ENCODE measurements around the gene C2CD2L.
"Not testable (repeated sequence)": the region's sequence is repeated elsewhere in the genome, so short reads cannot be mapped to it uniquely, and the experiment has no call there.

The C2CD2L gene

GRCh38 chr11:119106564-119107537 lies at the start of gene C2CD2L:
TSS of gene C2CD2L (plus strand) at chr11:119107344. CDS start at chr11:119107742, 398 bp downstream.
- Histone ChIP-seq H3K27me3 (ENCODE audit: control insufficient read depth in 5 of 5, insufficient read depth in 4 of 5, low read length in 5 of 5) (no peaks in the 10 kb centered on the region), H3K4me1 (ENCODE audit: control insufficient read depth in 5 of 5, insufficient read depth in 5 of 5, low read length in 5 of 5) (peaks cover 12 to 48% (median 42%) of the 10 kb centered on the region in 5 donors), H3K9me3 (ENCODE audit: control insufficient read depth in 5 of 5, low read length in 5 of 5) (no peaks in the 10 kb centered on the region), H3K27ac (ENCODE audit: low read depth, low read length) (peak within 1 kb of the TSS; percentile 50), H3K9ac (ENCODE audit: low read length in 5 of 5) (peak within 1 kb of the TSS; percentile 63 to 81 (median 73)), H3K36me3 (ENCODE audit: control insufficient read depth in 5 of 5, insufficient read depth in 5 of 5, low read length in 5 of 5) (peaks cover 0 to 18% (median 16%) of the 10 kb centered on the region in 5 donors), H3K4me3 (ENCODE audit: low read depth in 1 of 5, low read length in 5 of 5) (peak within 1 kb of the TSS; percentile 65 to 85 (median 83))

DNA sequence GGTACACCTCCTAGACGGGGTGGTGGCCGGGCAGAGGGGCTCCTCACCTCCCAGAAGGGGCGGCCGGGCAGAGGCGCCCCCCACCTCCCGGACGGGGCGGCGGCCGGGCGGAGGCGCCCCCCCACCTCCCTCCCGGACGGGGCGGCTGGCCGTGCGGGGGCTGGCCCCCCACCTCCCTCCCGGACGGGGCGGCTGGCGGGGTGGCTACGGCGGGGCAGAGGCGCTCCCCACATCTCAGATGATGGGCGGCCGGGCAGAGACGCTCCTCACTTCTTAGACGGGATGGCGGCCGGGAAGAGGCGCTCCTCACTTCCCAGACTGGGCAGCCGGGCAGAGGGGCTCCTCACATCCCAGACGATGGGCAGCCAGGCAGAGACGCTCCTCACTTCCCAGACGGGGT lies 48.0 kb upstream of the C2CD2L start:
- H3K4me3 ChIP-seq (ENCODE audit: low read depth in 1 of 5, low read length in 5 of 5); H3K9ac ChIP-seq (ENCODE audit: low read length in 5 of 5); H3K27ac ChIP-seq (ENCODE audit: low read depth, low read length); H3K27me3 ChIP-seq (ENCODE audit: control insufficient read depth in 5 of 5, insufficient read depth in 4 of 5, low read length in 5 of 5); H3K9me3 ChIP-seq (ENCODE audit: control insufficient read depth in 5 of 5, low read length in 5 of 5): not testable (repeated sequence)
- H3K36me3 ChIP-seq (ENCODE audit: control insufficient read depth in 5 of 5, insufficient read depth in 5 of 5, low read length in 5 of 5) = peaks cover 0 to 14% (median 12%) of the 10 kb centered on the region in 5 donors
- peaks cover 6 to 26% (median 24%) of the 10 kb centered on the region in 5 donors for H3K4me1 ChIP-seq (ENCODE audit: control insufficient read depth in 5 of 5, insufficient read depth in 5 of 5, low read length in 5 of 5)

DNA sequence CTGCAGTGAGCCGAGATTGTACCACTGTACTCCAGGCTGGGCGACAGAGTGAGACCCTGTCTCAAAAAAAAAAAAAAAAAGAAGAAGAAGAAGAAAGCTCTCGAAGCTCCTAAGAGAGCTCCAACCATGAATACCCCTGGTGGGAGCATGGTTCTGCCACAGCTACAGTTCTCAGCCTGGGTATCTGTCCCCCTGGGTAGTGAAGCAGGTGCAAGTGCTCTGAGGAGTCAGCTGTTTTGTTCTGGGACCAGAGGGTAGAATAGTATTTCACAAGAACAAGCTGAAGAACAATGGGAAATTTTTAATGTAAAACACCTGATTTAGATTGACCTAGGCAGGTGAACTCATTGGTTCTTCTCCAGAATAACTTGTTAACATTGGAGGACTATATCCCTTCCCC lies 45.9 kb upstream of the C2CD2L start:
- Histone ChIP-seq H3K36me3 (ENCODE audit: control insufficient read depth in 5 of 5, insufficient read depth in 5 of 5, low read length in 5 of 5) (no peaks in the 10 kb centered on the region), H3K4me3 (ENCODE audit: low read depth in 1 of 5, low read length in 5 of 5) (no peak overlapping the region), H3K9ac (ENCODE audit: low read length in 5 of 5) (no peak overlapping the region), H3K9me3 (ENCODE audit: control insufficient read depth in 5 of 5, low read length in 5 of 5) (no peaks in the 10 kb centered on the region), H3K27ac (ENCODE audit: low read depth, low read length) (no peak overlapping the region), H3K27me3 (ENCODE audit: control insufficient read depth in 5 of 5, insufficient read depth in 4 of 5, low read length in 5 of 5) (no peaks in the 10 kb centered on the region), H3K4me1 (ENCODE audit: control insufficient read depth in 5 of 5, insufficient read depth in 5 of 5, low read length in 5 of 5) (peaks cover 0 to 25% (median 15%) of the 10 kb centered on the region in 5 donors)

DNA sequence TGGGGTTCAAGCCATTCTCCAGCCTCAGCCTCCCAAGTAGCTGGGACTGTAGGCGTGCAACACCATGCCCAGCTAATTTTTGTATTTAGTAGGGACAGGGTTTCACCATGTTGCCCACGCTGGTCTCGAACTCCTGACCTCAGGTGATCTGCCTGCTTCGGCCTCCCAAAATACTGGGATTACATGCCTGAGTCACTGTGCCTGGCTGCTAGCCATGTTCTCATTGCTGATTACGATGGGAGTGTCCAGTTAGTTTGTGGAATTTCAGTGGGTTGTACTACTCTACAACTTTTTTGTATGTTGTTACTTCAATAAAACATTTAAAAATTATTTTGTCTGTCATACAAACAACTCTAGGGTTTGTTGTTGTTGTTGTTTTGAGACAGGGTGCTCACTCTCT lies 44.4 kb upstream of the C2CD2L start:
- H3K4me3 ChIP-seq (ENCODE audit: low read depth in 1 of 5, low read length in 5 of 5) = no peak overlapping the region
- no peak overlapping the region for H3K9ac ChIP-seq (ENCODE audit: low read length in 5 of 5)
- H3K9me3 ChIP-seq (ENCODE audit: control insufficient read depth in 5 of 5, low read length in 5 of 5) = no peaks in the 10 kb centered on the region
- H3K27ac ChIP-seq (ENCODE audit: low read depth, low read length) = no peak overlapping the region
- H3K4me1 ChIP-seq (ENCODE audit: control insufficient read depth in 5 of 5, insufficient read depth in 5 of 5, low read length in 5 of 5) = peaks cover 0 to 24% (median 17%) of the 10 kb centered on the region in 5 donors
- no peaks in the 10 kb centered on the region for H3K36me3 ChIP-seq (ENCODE audit: control insufficient read depth in 5 of 5, insufficient read depth in 5 of 5, low read length in 5 of 5)
- H3K27me3 ChIP-seq (ENCODE audit: control insufficient read depth in 5 of 5, insufficient read depth in 4 of 5, low read length in 5 of 5) = no peaks in the 10 kb centered on the region

DNA sequence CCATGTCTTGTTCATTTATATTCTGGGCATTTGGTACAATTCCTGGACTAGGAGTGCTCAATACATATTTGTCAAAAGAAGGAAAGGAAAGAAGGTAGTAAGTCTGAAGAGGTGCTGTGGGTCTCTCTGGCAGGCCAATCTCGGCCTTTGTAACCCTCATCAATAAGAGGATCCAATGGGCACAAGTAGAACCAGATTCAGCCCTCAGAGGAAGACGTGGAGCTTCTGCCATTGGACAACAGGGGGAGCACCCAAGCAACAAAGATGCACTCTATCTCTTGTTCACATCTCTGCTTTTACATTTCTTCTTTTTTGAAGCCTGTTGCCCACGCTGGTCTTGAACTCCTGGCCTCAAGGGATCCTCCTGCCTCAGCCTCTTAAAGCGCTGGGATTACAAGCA lies 41.8 kb upstream of the C2CD2L start:
- Histone ChIP-seq H3K27me3 (ENCODE audit: control insufficient read depth in 5 of 5, insufficient read depth in 4 of 5, low read length in 5 of 5) (no peaks in the 10 kb centered on the region), H3K4me1 (ENCODE audit: control insufficient read depth in 5 of 5, insufficient read depth in 5 of 5, low read length in 5 of 5) (peaks cover 2 to 38% (median 25%) of the 10 kb centered on the region in 5 donors), H3K4me3 (ENCODE audit: low read depth in 1 of 5, low read length in 5 of 5) (no peak overlapping the region), H3K9ac (ENCODE audit: low read length in 5 of 5) (no peak overlapping the region), H3K36me3 (ENCODE audit: control insufficient read depth in 5 of 5, insufficient read depth in 5 of 5, low read length in 5 of 5) (peaks cover 0 to 5% (median 4%) of the 10 kb centered on the region in 5 donors), H3K27ac (ENCODE audit: low read depth, low read length) (no peak overlapping the region), H3K9me3 (ENCODE audit: control insufficient read depth in 5 of 5, low read length in 5 of 5) (no peaks in the 10 kb centered on the region)

DNA sequence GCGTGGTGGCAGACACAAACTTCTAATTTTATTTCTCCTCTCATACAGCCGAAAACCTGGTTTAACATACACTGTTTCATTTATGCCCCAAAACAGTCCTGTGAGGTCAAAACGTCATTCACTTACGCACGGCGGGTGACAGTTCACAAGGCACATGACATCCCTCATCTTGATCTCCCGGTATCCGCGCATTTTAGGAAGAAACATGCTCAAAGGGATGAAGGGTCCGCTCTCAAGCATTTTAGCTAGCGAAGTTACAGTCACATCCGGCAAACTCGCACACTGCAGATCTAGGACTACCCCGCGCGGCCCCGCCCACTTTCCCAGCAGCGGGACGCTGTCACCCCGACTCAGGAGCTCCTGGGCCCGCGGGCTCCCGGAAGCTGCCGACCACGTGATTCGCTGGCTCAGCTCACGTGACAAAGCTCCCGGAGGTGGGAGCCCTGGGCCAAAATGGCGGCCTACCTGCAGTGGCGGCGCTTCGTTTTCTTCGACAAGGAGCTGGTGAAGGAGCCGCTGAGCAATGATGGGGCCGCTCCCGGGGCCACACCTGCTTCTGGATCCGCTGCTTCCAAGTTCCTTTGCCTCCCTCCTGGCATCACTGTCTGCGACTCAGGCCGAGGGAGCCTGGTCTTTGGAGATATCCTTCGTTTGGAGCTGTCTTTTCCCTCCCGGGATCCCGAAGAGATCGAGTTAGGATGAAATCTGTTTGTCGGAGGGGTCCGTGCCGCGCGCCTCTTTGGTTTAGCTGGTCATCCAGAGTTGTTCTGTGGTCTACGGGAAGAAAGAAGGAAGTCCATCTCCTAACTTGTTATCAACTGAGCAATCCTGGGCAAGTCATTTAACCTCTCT lies 39.5 kb upstream of the C2CD2L start, which contains the start of gene VPS11:
Gene VPS11, plus strand, starts transcription at position 448 of the 852 bp plus-strand sequence. Its CDS starts 6 bp downstream, at position 454.
- Histone ChIP-seq H3K9me3 (ENCODE audit: control insufficient read depth in 5 of 5, low read length in 5 of 5) (no peaks in the 10 kb centered on the region), H3K27me3 (ENCODE audit: control insufficient read depth in 5 of 5, insufficient read depth in 4 of 5, low read length in 5 of 5) (no peaks in the 10 kb centered on the region), H3K4me1 (ENCODE audit: control insufficient read depth in 5 of 5, insufficient read depth in 5 of 5, low read length in 5 of 5) (peaks cover 2 to 35% (median 25%) of the 10 kb centered on the region in 5 donors), H3K27ac (ENCODE audit: low read depth, low read length) (peak within 1 kb of the TSS; percentile 78), H3K4me3 (ENCODE audit: low read depth in 1 of 5, low read length in 5 of 5) (peak within 1 kb of the TSS; percentile 74 to 98 (median 97)), H3K36me3 (ENCODE audit: control insufficient read depth in 5 of 5, insufficient read depth in 5 of 5, low read length in 5 of 5) (peaks cover 3 to 25% (median 19%) of the 10 kb centered on the region in 5 donors), H3K9ac (ENCODE audit: low read length in 5 of 5) (peak within 1 kb of the TSS; percentile 77 to 98 (median 94))

DNA sequence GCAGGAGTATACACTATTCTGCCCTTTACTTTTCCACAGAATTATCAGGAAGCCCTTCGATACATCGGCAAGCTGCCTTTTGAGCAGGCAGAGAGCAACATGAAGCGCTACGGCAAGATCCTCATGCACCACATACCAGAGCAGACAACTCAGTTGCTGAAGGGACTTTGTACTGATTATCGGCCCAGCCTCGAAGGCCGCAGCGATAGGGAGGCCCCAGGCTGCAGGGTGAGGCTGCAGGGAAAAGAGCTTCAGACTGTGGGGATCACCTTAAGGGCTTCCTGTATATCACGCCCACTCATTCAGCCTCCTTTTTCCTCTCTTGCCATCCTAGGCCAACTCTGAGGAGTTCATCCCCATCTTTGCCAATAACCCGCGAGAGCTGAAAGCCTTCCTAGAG lies 29.3 kb upstream of the C2CD2L start:
- Histone ChIP-seq H3K4me1 (ENCODE audit: control insufficient read depth in 5 of 5, insufficient read depth in 5 of 5, low read length in 5 of 5) (no peaks in the 10 kb centered on the region), H3K36me3 (ENCODE audit: control insufficient read depth in 5 of 5, insufficient read depth in 5 of 5, low read length in 5 of 5) (peaks cover 7 to 87% (median 76%) of the 10 kb centered on the region in 5 donors), H3K9ac (ENCODE audit: low read length in 5 of 5) (no peak overlapping the region), H3K4me3 (ENCODE audit: low read depth in 1 of 5, low read length in 5 of 5) (no peak overlapping the region), H3K27ac (ENCODE audit: low read depth, low read length) (no peak overlapping the region), H3K27me3 (ENCODE audit: control insufficient read depth in 5 of 5, insufficient read depth in 4 of 5, low read length in 5 of 5) (no peaks in the 10 kb centered on the region), H3K9me3 (ENCODE audit: control insufficient read depth in 5 of 5, low read length in 5 of 5) (no peaks in the 10 kb centered on the region)

DNA sequence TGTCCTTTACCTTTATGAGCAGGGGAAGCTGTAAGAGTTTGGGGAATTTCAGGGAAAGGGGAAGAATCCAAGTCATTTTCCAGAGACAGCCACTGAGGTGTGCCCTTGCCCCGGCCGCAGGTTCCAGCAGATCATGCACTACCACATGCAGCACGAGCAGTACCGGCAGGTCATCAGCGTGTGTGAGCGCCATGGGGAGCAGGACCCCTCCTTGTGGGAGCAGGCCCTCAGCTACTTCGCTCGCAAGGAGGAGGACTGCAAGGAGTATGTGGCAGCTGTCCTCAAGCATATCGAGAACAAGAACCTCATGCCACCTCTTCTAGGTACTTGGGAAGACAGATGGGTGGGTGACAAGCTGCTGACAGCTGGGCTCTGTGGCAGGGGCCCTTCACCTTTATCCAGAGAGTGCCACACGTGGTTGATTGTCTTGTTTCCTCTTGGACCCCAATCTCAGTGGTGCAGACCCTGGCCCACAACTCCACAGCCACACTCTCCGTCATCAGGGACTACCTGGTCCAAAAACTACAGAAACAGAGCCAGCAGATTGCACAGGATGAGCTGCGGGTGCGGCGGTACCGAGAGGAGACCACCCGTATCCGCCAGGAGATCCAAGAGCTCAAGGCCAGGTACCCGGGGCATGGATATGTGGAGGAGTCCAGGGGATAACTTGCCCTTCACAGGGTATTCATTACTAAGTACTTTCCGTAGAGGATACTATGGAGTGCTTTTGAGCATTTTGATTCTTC lies 28.3 kb upstream of the C2CD2L start:
- H3K9ac ChIP-seq (ENCODE audit: low read length in 5 of 5) = no peak overlapping the region
- no peaks in the 10 kb centered on the region for H3K4me1 ChIP-seq (ENCODE audit: control insufficient read depth in 5 of 5, insufficient read depth in 5 of 5, low read length in 5 of 5)
- no peak overlapping the region for H3K4me3 ChIP-seq (ENCODE audit: low read depth in 1 of 5, low read length in 5 of 5)
- no peaks in the 10 kb centered on the region for H3K27me3 ChIP-seq (ENCODE audit: control insufficient read depth in 5 of 5, insufficient read depth in 4 of 5, low read length in 5 of 5)
- peaks cover 5 to 77% (median 66%) of the 10 kb centered on the region in 5 donors for H3K36me3 ChIP-seq (ENCODE audit: control insufficient read depth in 5 of 5, insufficient read depth in 5 of 5, low read length in 5 of 5)
- H3K27ac ChIP-seq (ENCODE audit: low read depth, low read length) = no peak overlapping the region
- H3K9me3 ChIP-seq (ENCODE audit: control insufficient read depth in 5 of 5, low read length in 5 of 5) = no peaks in the 10 kb centered on the region

DNA sequence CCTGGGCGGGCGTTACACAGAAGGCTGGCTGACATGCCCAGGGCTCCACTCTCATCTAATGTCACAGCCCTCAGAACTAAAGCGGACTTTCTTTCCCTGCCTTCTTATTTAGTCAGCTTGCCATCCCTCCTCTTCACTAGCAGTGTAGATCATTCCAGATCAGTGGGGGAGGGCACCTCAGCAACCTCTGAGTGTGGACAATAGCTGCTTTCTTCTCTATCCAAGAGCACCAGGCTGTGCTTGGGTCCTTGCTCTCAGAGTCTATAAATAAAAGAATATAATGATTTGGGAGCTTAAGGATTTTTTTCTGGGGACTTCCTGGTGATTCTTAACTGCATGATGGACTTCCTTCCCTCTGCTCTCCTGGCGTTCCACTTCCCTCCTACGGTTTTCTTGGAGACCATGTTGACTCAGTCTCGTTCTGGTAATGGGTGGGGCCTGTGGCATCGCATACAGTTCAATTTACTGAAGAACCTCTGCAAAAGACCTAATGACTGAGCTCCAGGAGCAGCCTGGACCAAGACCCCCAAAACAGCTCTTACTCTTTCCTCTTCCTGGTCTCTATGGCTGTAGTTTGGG lies 25.4 kb upstream of the C2CD2L start:
- Histone ChIP-seq H3K9me3 (ENCODE audit: control insufficient read depth in 5 of 5, low read length in 5 of 5) (no peaks in the 10 kb centered on the region), H3K4me3 (ENCODE audit: low read depth in 1 of 5, low read length in 5 of 5) (no peak overlapping the region), H3K36me3 (ENCODE audit: control insufficient read depth in 5 of 5, insufficient read depth in 5 of 5, low read length in 5 of 5) (peaks cover 5 to 61% (median 56%) of the 10 kb centered on the region in 5 donors), H3K4me1 (ENCODE audit: control insufficient read depth in 5 of 5, insufficient read depth in 5 of 5, low read length in 5 of 5) (peaks cover 5 to 16% (median 16%) of the 10 kb centered on the region in 5 donors), H3K27me3 (ENCODE audit: control insufficient read depth in 5 of 5, insufficient read depth in 4 of 5, low read length in 5 of 5) (no peaks in the 10 kb centered on the region), H3K9ac (ENCODE audit: low read length in 5 of 5) (peak overlapping the region in 1 of 5 donors; percentile 18), H3K27ac (ENCODE audit: low read depth, low read length) (no peak overlapping the region)
